ENCODE results near the gene ZFP90.
A peak's percentile ranks its signal among the peaks of the same experiment; 100 is the strongest.
"Not testable (repeated sequence)": the region's sequence is repeated elsewhere in the genome, so short reads cannot be mapped to it uniquely, and the experiment has no call there.

ZFP90 gene

GRCh38 chr16:68519225-68519745, 19.8 kb upstream of the ZFP90 start:
- no peak for DNase-seq

- peak; percentile 64 for DNase-seq
Observed at GRCh38 chr16:68520649-68521086, 18.4 kb upstream of the ZFP90 start.

- no peak for DNase-seq
Observed at GRCh38 chr16:68524069-68524820, 14.8 kb upstream of the ZFP90 start.

- DNase-seq = no peak
Observed at GRCh38 chr16:68526143-68526781, 12.8 kb upstream of the ZFP90 start.

- DNase-seq = no peak
Observed at GRCh38 chr16:68526782-68527145, 12.3 kb upstream of the ZFP90 start.

GRCh38 chr16:68528233-68528632, 10.9 kb upstream of the ZFP90 start:
- DNase-seq = no peak

- DNase-seq = peak; percentile 63
Observed at GRCh38 chr16:68528686-68529379, 10.3 kb upstream of the ZFP90 start.

- DNase-seq = no peak
Observed at GRCh38 chr16:68529608-68529930, 9.5 kb upstream of the ZFP90 start.

- peak; percentile 81 for DNase-seq
Observed at GRCh38 chr16:68529931-68530701, 9.0 kb upstream of the ZFP90 start.

GRCh38 chr16:68533937-68534336, 5.2 kb upstream of the ZFP90 start:
- no peak for DNase-seq

- DNase-seq = no peak
Observed at GRCh38 chr16:68535331-68535730, 3.8 kb upstream of the ZFP90 start.

GRCh38 chr16:68539711-68540239, 684 bp downstream of the ZFP90 start:
- DNase-seq = peak; percentile 9

GRCh38 chr16:68548947-68549346, 9.9 kb downstream of the ZFP90 start:
- DNase-seq = no peak

- DNase-seq = no peak
Observed at GRCh38 chr16:68553186-68553585, 14.1 kb downstream of the ZFP90 start.

- not testable (repeated sequence) for DNase-seq
Observed at GRCh38 chr16:68560341-68560740, 21.2 kb downstream of the ZFP90 start.

GRCh38 chr16:68563631-68564381, 24.7 kb downstream of the ZFP90 start:
- no peak for DNase-seq

GRCh38 chr16:68564382-68564985, 25.4 kb downstream of the ZFP90 start:
- DNase-seq = no peak

GRCh38 chr16:68574479-68574878, 35.4 kb downstream of the ZFP90 start:
- no peak for DNase-seq

GRCh38 chr16:68575082-68575481, 36.0 kb downstream of the ZFP90 start:
- no peak for DNase-seq

GRCh38 chr16:68577352-68577853, 38.3 kb downstream of the ZFP90 start:
- no peak for DNase-seq

Measured in fibroblast of skin of abdomen (primary cell).